HG02571 (cell line): ENCODE data around the gene DIPK1C.
"Not testable (repeated sequence)": the region's sequence is repeated elsewhere in the genome, so short reads cannot be mapped to it uniquely, and the experiment has no call there.

Source experiments
- ATAC-seq: cut with Tn5 transposase; IDR thresholded peaks from one replicate; pipeline ENCODE4 v1.9.1; 2021; ENCODE audit warnings: mild to moderate bottlenecking, moderate library complexity; ENCODE audit not compliant: unreplicated experiment

Gene DIPK1C

GRCh38 chr18:74457043-74457724 lies at the start of gene DIPK1C:
Gene DIPK1C, minus strand, starts transcription at chr18:74457308. Its CDS starts 49 bp downstream, at chr18:74457259.
- no peak for ATAC-seq

DNA sequence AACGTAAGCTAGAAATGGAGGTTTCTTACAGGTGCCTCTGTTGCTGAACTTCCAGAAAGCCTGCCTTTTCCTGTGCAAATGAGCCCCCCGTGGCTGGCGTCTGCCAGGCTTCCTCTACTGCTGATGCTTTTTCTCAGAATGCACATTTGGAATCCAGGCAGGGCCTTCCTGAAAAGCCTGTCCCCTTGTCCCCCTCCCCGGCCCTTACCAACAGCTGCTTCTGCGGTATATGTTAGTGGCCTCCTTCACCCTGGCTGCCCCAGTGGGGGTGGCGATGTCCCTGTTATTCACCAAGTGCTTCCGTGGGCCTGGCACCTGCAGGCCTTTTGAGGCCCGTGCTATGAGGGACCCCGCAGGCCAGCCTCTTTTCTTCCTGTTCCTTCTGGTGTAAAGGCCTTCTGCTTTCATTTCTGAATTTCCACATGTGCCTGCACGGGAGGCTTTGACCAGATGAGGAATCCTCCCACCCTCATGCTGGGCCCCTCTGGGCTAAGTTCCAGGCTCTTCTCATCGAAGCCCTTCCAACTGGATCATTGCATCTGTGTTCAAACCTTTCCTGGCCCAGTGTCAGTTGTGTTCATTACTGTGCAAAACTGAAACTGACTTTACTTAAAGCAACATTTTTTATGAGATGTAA lies 49.5 kb upstream of the DIPK1C start:
- no peak for ATAC-seq

- no peak for ATAC-seq
Measured at GRCh38 chr18:74505776-74506175, 48.7 kb upstream of the DIPK1C start.

- ATAC-seq: no peak
Measured at GRCh38 chr18:74503137-74503536, 46.0 kb upstream of the DIPK1C start.

DNA sequence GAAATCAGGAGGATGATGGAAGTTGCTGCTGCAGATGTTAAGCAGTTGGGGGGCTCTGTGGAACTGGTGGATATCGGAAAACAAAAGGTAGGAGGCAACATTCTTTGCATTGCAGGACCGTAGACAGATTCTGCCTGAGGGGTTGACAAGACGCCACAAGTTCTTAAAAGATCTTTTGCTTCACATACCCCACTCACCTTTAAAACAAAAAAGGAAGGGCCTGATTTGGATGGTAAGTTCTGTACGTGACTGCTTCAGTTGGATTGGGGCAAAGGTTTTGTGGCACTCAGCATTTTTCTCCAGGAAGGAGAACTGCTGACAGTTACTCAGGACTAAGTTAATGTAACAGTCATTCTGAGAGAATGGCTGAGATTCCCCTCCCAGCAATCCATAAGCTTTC lies 44.3 kb upstream of the DIPK1C start:
- no peak for ATAC-seq

DNA sequence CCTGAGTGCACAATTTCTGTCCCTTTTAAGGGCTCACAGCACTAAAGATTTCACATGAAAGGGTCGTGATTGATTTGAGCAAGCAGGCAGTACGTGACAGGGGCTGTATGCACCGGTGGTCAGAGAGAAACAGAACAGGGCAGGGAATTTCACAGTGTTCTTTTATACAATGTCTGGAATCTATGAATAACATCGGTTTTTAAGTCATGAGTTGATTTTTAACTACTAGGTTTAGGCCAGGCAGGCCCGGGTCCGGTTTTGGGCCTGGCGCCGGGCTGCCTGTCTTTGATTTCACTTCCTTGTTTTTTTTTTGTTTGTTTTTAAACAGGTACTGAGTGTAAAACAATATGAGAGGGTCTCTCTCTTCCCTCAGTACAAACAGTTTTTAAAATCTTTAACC lies 43.7 kb upstream of the DIPK1C start:
- not testable (repeated sequence) for ATAC-seq

DNA sequence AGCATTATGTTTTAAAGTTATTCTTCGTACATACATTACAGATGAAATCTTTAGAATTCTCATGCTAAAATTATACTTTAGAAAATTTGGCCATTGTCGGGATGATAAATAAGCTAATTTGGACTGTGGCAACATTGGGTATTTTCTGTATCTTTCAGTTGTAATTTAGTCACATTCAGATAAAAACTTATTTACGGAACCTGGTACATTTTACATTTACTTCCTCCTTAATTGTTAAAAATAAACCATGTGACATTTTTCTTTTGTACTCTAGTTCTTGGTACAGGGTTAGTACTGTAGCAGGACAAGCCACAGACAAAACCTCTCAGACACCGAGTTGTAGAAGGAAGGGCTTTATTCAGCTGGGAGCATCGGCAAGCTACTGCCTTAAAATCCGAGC lies 43.3 kb upstream of the DIPK1C start:
- no peak for ATAC-seq

GRCh38 chr18:74499633-74500032 lies 42.5 kb upstream of the DIPK1C start:
- ATAC-seq: peak; percentile 37

GRCh38 chr18:74498712-74499627 lies 41.9 kb upstream of the DIPK1C start:
- ATAC-seq: peak; percentile 36

DNA sequence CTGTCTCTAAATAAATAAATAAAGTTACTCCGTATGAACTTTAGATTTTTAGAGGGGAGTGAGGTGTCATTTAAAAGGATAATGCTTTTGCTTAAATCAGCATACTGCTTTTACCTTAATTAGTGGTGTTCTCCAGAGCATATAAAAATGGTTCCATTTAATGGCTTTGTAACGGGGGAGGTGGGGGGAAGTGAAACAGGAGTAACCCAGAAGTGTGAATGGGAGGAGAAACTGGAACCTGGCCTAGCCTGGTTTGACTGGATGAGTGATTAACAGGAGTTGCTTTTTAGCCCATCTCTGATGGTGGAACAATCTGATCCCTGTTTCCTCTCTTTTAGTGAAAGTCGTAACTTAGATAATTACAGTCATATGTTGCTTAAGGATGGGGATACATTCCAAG lies 40.7 kb upstream of the DIPK1C start:
- ATAC-seq: no peak

DNA sequence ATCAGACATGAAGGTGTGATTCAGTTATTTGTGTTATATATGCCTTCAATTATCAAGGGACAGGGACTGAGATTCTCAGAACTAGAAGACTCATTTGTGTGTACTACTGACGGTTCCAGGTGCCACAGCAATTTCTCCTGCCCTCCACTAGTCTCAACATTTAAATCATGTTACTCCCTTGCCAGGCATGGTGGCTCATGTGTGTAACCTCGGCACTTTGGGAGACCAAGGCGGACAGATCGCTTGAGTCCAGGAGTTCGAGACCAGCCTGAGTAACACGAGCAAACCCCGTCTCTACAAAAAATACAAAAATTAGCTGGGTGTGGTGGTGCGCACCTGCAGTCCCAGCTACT lies 40.2 kb upstream of the DIPK1C start:
- no peak for ATAC-seq

DNA sequence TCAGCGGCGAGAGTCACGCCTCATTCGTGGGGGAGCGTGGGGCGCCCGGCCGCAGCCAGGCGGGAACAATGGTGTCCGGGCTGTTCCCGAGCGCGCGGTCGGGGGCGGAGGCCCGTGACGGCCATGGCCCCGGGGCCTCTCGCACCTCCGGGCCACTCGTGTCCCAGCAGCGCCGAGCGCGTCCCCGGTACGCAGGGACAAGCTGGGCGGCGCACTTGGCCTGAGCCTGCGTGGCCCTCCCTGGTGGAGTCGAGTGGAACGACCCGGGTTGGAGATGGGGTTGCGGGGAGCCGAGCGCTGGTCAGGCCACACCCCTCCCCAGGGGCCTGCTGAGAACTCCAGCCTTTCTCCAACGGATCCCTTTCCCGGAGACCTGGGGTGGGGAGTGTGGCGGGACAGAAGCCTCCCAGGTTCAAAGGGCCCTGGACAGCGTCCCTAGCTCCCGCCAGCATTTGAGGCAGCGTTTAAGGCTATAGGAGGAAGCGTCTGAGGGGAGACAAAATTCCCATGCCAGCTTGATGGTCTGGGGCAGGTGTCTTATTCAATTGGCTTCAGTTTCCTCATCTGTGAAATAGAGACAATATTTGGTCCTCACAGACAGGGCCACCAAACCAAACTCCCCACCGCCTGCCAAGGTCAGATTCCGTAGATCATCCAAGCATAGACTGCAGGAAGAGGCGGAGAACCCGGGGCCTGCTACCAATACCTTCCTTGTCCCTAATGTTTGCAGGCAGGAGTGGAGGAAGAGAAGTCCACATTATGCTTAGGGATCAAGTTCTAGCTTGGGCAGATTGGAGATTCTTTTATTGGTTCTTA lies 39.6 kb upstream of the DIPK1C start:
- ATAC-seq: peak; percentile 27

DNA sequence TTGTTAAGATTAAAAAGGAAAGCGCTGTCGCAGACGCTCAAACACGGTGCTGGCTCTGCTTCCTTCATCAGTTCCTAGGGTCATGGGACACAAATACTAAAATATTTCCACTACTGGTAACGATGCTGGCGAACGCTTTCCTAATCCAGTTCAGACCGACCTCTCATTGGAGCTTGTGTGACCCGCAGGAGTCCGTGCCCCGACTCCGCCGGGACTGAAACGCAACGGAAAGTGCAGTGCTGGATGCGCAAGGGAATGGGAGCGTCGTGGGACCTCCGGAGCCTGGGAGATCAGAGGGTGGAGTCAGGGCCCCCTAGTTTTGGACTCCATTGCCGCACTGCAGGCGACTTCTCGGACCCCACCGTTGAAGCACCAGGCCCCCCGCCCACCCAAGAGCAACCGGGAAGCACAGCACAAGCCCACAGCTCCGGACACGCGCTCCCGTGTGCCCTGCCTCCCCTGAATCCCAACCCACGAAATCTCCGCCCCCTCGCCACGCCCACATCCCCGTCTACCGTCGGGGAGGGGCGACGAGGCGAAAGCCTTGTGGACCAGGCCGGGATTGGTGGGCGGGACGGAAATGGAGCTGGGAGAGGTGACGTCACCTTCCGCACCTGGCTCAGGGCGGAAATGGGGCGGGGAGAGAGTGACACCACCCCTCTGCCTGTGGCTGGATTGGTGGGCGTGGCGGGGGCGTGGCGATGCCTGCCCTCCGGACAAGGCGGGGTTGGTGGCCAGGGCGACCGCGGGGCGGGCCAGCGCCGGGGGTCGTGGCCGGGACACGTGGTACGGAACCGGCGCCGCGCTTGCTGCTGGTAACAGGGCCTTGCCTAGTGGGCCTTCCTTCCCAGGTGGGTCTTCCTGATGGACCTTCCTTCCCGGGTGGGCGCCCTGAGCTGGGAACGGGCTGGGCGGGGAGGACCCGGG lies 38.7 kb upstream of the DIPK1C start, which contains the start of gene CNDP2:
Gene CNDP2, plus strand, starts transcription at position 783 of the 927 bp plus-strand sequence. CDS start 3,611 bp downstream, outside the sequence.
- ATAC-seq: peak; percentile 74

- ATAC-seq: no peak
Measured at GRCh38 chr18:74494514-74494913, 37.4 kb upstream of the DIPK1C start.

GRCh38 chr18:74493689-74494088 lies 36.6 kb upstream of the DIPK1C start:
- ATAC-seq: no peak

DNA sequence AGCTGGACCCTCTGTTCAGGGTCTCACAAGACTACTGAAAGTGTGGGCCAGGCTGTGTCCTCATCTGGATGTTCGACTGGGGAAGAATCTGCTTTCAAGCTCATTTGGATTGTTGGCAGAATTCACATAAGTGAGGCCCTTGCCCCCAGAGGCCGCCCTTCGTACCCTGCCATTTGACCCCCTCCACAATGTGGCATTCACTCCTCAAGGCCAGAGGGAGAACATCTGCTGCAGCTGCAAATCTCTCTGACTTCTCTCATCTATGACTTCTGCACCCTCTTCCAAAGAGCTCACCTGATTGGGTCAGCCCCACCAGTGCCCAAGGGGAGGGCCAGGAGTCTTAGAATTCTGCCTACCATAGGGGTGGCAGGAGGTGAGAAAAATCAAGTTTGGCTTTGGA lies 35.2 kb upstream of the DIPK1C start:
- ATAC-seq: no peak

DNA sequence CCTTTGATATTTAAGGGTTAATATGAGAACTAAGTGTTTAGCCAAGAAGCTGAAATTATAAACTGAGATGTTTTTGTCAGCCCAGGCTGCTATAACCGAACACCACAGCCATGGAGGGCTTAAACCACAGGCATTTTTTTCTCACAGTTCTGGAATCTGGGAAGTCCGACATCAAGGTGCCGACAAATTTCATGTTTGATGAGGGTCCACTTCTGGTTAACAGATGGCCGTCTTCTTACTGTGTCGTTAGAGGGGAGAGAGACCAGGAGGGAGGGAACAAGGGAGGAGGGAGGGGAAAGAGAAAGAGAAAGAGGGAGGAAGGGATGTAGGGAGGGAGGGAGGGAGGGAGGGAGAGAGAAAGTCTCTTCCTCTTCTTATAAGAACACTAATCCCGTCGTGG lies 32.6 kb upstream of the DIPK1C start:
- no peak for ATAC-seq

DNA sequence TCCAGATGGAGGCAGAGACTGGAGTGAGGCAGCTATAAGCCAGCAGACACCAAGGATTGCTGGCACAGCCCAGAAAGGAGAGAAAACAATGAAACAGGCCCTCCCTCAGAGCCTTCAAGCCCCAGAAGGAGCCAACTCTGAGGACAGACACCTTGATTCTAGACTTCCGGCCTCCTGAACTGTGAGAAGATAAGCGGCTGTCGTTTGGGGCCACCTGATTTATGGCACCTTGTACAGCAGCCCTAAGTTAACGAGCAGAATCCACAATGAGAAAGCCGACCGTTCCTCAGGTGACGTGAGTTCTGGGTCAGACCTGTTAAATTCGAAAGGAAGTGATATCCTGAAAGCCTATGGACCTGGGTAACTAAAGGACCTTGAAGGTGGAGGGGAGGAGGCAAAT lies 31.8 kb upstream of the DIPK1C start:
- no peak for ATAC-seq

DNA sequence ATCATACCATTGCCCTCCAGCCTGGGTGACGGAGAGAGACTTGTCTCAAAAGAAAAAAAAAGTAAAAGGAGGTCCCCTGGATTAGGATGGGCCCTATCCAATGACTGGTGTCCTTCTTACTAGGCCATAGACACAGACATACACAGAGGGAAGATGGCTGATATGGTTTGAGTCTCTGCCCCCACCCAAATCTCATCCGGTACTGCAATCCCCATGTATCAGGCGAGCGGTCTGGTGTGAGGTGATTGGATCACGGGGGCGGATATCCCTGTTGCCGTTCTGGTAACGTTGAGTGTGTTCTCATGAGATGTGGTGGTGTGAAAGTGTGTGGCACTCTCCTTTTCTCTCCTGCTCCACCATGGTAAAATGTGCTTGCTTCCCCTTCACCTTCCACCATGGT lies 31.2 kb upstream of the DIPK1C start:
- ATAC-seq: no peak
